Activated naive CD8-positive, alpha-beta T cell treated with anti-CD3 and anti-CD28 coated beads, Interleukin-2, amount 50 U/mL, for 16 hours (primary cell): ENCODE results near the gene HOXB5.

Experiments used
- DNase-seq: peaks from one replicate; pipeline ENCODE4 v3.0.0-alpha.2; 2020; ENCODE audit warnings: low read depth, low spot score

HOXB5 gene

GRCh38 chr17:48575066-48575582 is 18.5 kb downstream of the HOXB5 start:
- no peak for DNase-seq

GRCh38 chr17:48574505-48575065 is 19.0 kb downstream of the HOXB5 start:
- no peak for DNase-seq

GRCh38 chr17:48571826-48572417 is 21.7 kb downstream of the HOXB5 start:
- no peak for DNase-seq

- DNase-seq, result no peak
Observed at GRCh38 chr17:48571024-48571818, 22.4 kb downstream of the HOXB5 start.

- DNase-seq, result no peak
Observed at GRCh38 chr17:48570325-48571023, 23.1 kb downstream of the HOXB5 start.

- DNase-seq, result no peak
Observed at GRCh38 chr17:48569674-48570324, 23.8 kb downstream of the HOXB5 start.

GRCh38 chr17:48569240-48569582 is 24.4 kb downstream of the HOXB5 start:
- DNase-seq, result no peak

- no peak for DNase-seq
Observed at GRCh38 chr17:48568499-48569239, 24.9 kb downstream of the HOXB5 start.

- no peak for DNase-seq
Observed at GRCh38 chr17:48567646-48568354, 25.8 kb downstream of the HOXB5 start.

- no peak for DNase-seq
Observed at GRCh38 chr17:48567209-48567608, 26.4 kb downstream of the HOXB5 start.

- no peak for DNase-seq
Observed at GRCh38 chr17:48566717-48567116, 26.9 kb downstream of the HOXB5 start.

GRCh38 chr17:48565925-48566710 is 27.5 kb downstream of the HOXB5 start:
- DNase-seq, result no peak

- no peak for DNase-seq
Observed at GRCh38 chr17:48565022-48565554, 28.5 kb downstream of the HOXB5 start.

- no peak for DNase-seq
Observed at GRCh38 chr17:48564188-48565021, 29.2 kb downstream of the HOXB5 start.

- no peak for DNase-seq
Observed at GRCh38 chr17:48563867-48564187, 29.8 kb downstream of the HOXB5 start.

GRCh38 chr17:48563385-48563838 is 30.2 kb downstream of the HOXB5 start:
- no peak for DNase-seq

GRCh38 chr17:48562934-48563333 is 30.6 kb downstream of the HOXB5 start:
- DNase-seq, result no peak
